BJ (cell line): ENCODE measurements around the gene KRTAP4-5. TPM values are rescaled to one million over a fixed set of nuclear protein-coding genes. Genes with fewer than 3 reads are reported as not detected.
"Not testable (repeated sequence)": the region's sequence is repeated elsewhere in the genome, so short reads cannot be mapped to it uniquely, and the experiment has no call there.

Source experiments
- CTCF ChIA-PET: fragments of 350-600 bp; formaldehyde crosslinking; extraction: SDS; loops from one replicate; lab custom pipeline; 2021; ENCODE audit warnings: antibody characterized with exemption, inconsistent platforms; lab: Yijun Ruan, JAX
- POLR2A ChIA-PET: fragments of 300-600 bp; sonication (Branson Sonifier 250); formaldehyde crosslinking; extraction: SDS; loops from one replicate; lab custom pipeline; 2021; ENCODE audit warnings: antibody characterized with exemption; lab: Charles Lee
- DNase-seq: peaks from one replicate; pipeline ENCODE4 v3.0.0-alpha.2; 2011; ENCODE audit warnings: low read depth
- H3K27me3 ChIP-seq: 2 replicates; pipeline ENCODE4 v1.6.0; 2011; ENCODE audit warnings: low read length; ENCODE audit not compliant: control insufficient read depth, insufficient read depth
- H3K36me3 ChIP-seq: 2 replicates; pipeline ENCODE4 v1.5.1; 2011; ENCODE audit warnings: low read length; ENCODE audit not compliant: control insufficient read depth, insufficient read depth
- H3K4me3 ChIP-seq: 2 replicates; pipeline ENCODE4 v1.5.1; 2011; ENCODE audit warnings: low read depth, mild to moderate bottlenecking, control low read depth, low read length
- CTCF ChIP-seq: IDR thresholded peaks from 2 replicates; pipeline ENCODE4 v1.5.1; 2011; ENCODE audit warnings: low read depth, mild to moderate bottlenecking, control low read depth, inconsistent platforms, low read length, moderate library complexity; ENCODE audit not compliant: insufficient read depth
- polyA plus RNA-seq: library from polyadenylated mRNA; depleted of rRNA; stranded (reverse); fragments of >200 nt; gene quantifications from 2 replicates; pipeline ENCODE4 v1.2.3, GENCODE V29; 2011

Gene KRTAP4-5
- polyA plus RNA-seq, 1 experiment: not detected

DNA sequence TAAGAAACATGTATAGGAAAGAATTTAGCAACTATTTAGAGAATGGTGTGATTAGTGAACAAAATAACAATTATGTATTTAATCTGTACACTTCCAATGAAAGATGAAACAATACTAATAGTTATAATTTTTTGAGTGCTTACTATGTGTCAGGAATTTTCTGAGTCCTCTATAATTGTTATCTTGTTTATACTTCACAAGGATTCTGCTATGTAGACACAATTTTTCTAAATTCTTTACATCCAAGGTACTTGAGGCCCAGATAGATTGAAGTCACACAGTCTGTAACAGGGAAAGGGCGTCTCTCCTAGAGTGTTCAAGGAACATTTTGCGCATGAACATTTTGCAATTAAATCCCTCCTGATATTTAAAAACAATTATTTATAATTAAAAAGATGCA lies 24.6 kb downstream of the KRTAP4-5 start:
- no peak overlapping the region for H3K4me3 ChIP-seq
- POLR2A ChIA-PET: no interaction called here
- no peaks in the 10 kb centered on the region for H3K36me3 ChIP-seq
- DNase-seq: no peak
- TF ChIP-seq CTCF: no peak
- H3K27me3 ChIP-seq: no peaks in the 10 kb centered on the region
- CTCF ChIA-PET: no interaction called here

DNA sequence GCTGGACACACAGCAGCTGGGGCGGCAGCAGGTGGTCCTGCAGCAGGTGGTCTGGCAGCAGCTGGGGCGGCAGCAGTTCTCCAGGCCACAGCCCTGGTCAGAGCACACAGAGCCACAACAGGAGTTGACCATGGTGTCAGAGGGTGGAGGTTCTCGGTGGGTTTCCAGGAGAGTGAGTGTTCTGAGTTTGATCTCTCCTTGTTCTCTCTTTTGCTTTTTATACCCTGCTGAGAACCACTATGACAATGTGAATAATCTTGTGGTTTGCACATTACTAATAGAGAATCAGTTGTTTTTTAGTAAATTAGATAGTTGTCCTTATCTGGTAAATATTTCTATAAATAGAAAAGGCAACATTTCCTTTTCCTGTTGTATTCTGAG lies 25.6 kb downstream of the KRTAP4-5 start, which contains the start of gene KRTAP4-12:
TSS of gene KRTAP4-12 (minus strand) at position 192 of the 381 bp plus-strand sequence. CDS start at position 132, 60 bp downstream.
- CTCF ChIA-PET, DNase-seq, POLR2A ChIA-PET, H3K27me3 ChIP-seq, H3K36me3 ChIP-seq, H3K4me3 ChIP-seq: not testable (repeated sequence)

DNA sequence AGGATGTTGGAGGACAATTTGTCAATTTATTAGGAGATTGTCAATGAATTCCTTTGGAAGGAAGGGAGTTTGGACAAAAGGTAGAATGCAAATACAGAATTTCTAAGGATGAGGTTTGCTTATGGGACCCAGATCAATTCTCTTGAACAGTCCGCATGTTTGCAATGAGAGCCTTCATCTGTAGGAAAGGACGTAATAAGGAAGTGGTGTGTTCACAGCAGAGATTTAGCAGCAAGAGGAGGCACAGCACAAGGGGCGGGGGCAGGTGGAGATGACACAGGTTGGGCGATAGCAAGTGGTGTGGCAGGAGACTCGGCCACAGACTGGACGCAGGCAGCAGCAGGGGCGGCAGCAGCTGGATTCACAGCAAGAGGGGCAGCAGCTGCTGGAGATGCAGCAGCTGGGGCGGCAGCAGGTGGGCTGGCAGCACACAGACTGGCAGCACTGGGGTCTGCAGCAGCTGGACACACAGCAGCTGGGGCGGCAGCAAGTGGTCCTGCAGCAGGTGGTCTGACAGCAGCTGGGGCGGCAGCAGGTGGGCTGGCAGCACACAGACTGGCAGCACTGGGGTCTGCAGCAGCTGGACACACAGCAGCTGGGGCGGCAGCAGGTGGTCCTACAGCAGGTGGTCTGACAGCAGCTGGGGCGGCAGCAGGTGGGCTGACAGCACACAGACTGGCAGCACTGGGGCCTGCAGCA lies 26.2 kb downstream of the KRTAP4-5 start:
- DNase-seq, H3K4me3 ChIP-seq, H3K27me3 ChIP-seq, H3K36me3 ChIP-seq, POLR2A ChIA-PET: not testable (repeated sequence)
- CTCF ChIA-PET: interaction anchor here (0.6 kb wide), 1 partner anchor 254 kb away, joined by 4 read pairs; no protein-coding TSS in a partner anchor

DNA sequence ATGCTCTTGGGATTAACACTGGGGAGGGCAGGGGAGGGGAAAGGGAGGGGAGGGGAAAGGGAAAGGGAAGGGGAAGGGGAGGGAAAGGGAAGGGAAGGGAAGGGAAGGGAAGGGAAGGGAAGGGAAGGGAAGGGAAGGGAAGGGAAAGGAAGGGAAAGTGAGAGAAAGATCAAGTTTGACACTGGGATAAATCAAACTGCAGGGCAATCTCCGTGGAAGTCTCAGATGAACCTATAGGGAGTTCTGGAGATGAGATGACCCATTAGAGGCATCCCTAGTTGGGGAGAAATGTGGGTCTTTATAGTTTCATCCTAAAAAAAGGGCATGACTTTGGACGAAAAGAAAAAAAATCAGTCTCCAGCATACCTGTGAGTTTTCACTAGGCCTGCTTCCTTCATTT lies 27.9 kb downstream of the KRTAP4-5 start:
- no peaks in the 10 kb centered on the region for H3K27me3 ChIP-seq
- no peaks in the 10 kb centered on the region for H3K36me3 ChIP-seq
- ChIA-PET POLR2A (no interaction called here), CTCF (interaction anchor here (1.2 kb wide), 1 partner anchor 9 kb away, joined by 3 read pairs; no protein-coding TSS in a partner anchor)
- no peak for DNase-seq
- TF ChIP-seq CTCF: no peak
- H3K4me3 ChIP-seq: no peak overlapping the region

- POLR2A ChIA-PET, DNase-seq, H3K36me3 ChIP-seq, H3K4me3 ChIP-seq, CTCF ChIA-PET, H3K27me3 ChIP-seq: not testable (repeated sequence)
Measured at GRCh38 chr17:41119696-41120690, 29.6 kb downstream of the KRTAP4-5 start.

DNA sequence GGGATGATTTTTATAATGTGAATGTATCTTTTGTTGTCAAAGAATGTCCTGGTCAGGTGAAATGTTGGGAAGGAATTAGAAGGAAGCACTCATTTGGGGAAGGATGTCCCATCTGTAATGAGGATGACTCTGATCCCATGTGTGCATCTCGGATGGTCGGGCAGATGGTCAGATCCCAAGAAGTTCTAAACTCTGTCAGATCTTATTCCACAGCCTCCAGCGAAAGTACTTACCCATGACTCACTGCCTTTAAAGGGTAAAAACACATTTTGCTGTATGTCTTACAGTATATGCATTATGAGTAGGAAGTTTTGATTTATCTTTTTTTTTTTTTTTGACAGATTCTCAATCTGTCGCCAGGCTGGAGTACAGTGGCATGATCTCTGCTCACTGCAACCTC lies 30.9 kb downstream of the KRTAP4-5 start:
- Histone ChIP-seq H3K27me3 (no peaks in the 10 kb centered on the region), H3K4me3 (no peak overlapping the region), H3K36me3 (peaks cover 4% of the 10 kb centered on the region)
- ChIA-PET CTCF (no interaction called here), POLR2A (no interaction called here)
- DNase-seq: no peak
- no peak for TF ChIP-seq CTCF

GRCh38 chr17:41117846-41118386 lies 31.7 kb downstream of the KRTAP4-5 start, which contains the start of gene KRTAP4-11:
TSS of gene KRTAP4-11 (minus strand) at chr17:41118373. CDS start at chr17:41118315, 58 bp downstream.
- CTCF ChIA-PET, POLR2A ChIA-PET: not testable (repeated sequence)

More at GRCh38 chr17:41117846-41118386, 31.7 kb downstream of the KRTAP4-5 start, which contains the start of gene KRTAP4-11:
- not testable (repeated sequence) for H3K27me3 ChIP-seq, H3K36me3 ChIP-seq, H3K4me3 ChIP-seq, DNase-seq
